ENCODE data around the gene HUS1. TPM values are rescaled to one million over a fixed set of nuclear protein-coding genes. Genes with fewer than 3 reads are reported as not detected.

HUS1 gene
- total and polyA plus RNA-seq, 2 of the 8 experiments (the other 6 are each of a cell fraction or from before 2014, with no cell fraction given) = 15.0 to 33.0 TPM

- no peak overlapping the region for H4K8ac ChIP-seq (ENCODE audit: extremely low read depth, insufficient read depth, low read length)
- H2BK20ac ChIP-seq (ENCODE audit: low read length) = no peak overlapping the region
- no peak overlapping the region for H2BK15ac ChIP-seq (ENCODE audit: low read length)
- peaks cover 0 to 4% (median 1%) of the 10 kb centered on the region in 4 experiments; a peak in 4 of 7 replicates for H3K4me1 ChIP-seq (replicated peaks in 1 of 4; ENCODE audit: control insufficient read depth in 3 of 4, insufficient read depth in 4 of 4, low read length in 3 of 4)
- H4K20me1 ChIP-seq (replicated peaks in 1 of 2; ENCODE audit: control insufficient read depth in 1 of 2, insufficient read depth in 2 of 2, low read length in 2 of 2) = no peaks in the 10 kb centered on the region
- H3K9me3 ChIP-seq (ENCODE audit: insufficient read depth in 2 of 2, low read depth in 1 of 2, low read length in 1 of 2) = no peaks in the 10 kb centered on the region
- H2AFZ ChIP-seq (ENCODE audit: low read length) = no peak overlapping the region
- H3K27ac ChIP-seq (ENCODE audit: low read depth, low read length) = no peak overlapping the region
- H3K14ac ChIP-seq (ENCODE audit: insufficient read length) = no peak overlapping the region
- no peak overlapping the region for H3K9ac ChIP-seq (replicated peaks in 1 of 4; ENCODE audit: extremely low read depth in 1 of 4, low read depth in 3 of 4, low read length in 3 of 4)
- no peaks in the 10 kb centered on the region for H3K79me2 ChIP-seq (ENCODE audit: control insufficient read depth in 1 of 2, insufficient read depth in 2 of 2, low read length in 2 of 2)
- H3K23me2 ChIP-seq (ENCODE audit: low read depth, low read length) = no peaks in the 10 kb centered on the region
- H3K36me3 ChIP-seq (ENCODE audit: control insufficient read depth in 2 of 4, insufficient read depth in 4 of 4, low read length in 3 of 4) = peaks cover 2 to 12% (median 6%) of the 10 kb centered on the region in 4 experiments; a peak in 5 of 8 replicates
- H3K27me3 ChIP-seq (replicated peaks in 1 of 4; ENCODE audit: control insufficient read depth in 3 of 4, extremely low read depth in 1 of 4, insufficient read depth in 3 of 4, low read length in 3 of 4) = no peaks in the 10 kb centered on the region
- H3K23ac ChIP-seq (ENCODE audit: insufficient read length) = no peak overlapping the region
- no peak overlapping the region for H4K91ac ChIP-seq (replicated peaks; ENCODE audit: insufficient read length, low read length)
- CTCF ChIA-PET (ENCODE audit: partially characterized antibody) = interaction anchor here (0.6 to 6.8 kb wide), 5 partner anchors 13 to 686 kb away, joined by 3 to 34 read pairs (median 3); no protein-coding TSS in a partner anchor
- no peak for FAIRE-seq
- no peak overlapping the region for H3K4me2 ChIP-seq (ENCODE audit: insufficient read depth in 1 of 2, low read depth in 2 of 2, low read length in 2 of 2)
- H2BK12ac ChIP-seq (ENCODE audit: low read depth, low read length) = no peak overlapping the region
- H3K4ac ChIP-seq (replicated peaks; ENCODE audit: insufficient read length, low read depth, low read length) = no peak overlapping the region
- no peaks in the 10 kb centered on the region for H3K79me1 ChIP-seq (ENCODE audit: low read depth, low read length)
- DNase-seq (ENCODE audit: low read depth in 1 of 2, low spot score in 2 of 2) = no peak
- H3K18ac ChIP-seq (ENCODE audit: extremely low read depth, low read length) = no peak overlapping the region
- no peak overlapping the region for H2BK120ac ChIP-seq (replicated peaks; ENCODE audit: low read depth, low read length)
- no peak overlapping the region for H4K5ac ChIP-seq (ENCODE audit: insufficient read length, low read depth, low read length)
- POLR2A ChIA-PET (ENCODE audit: partially characterized antibody) = interaction anchor here (0.7 kb wide), 1 partner anchor 25 kb away, joined by 3 read pairs; no protein-coding TSS in a partner anchor
- no peak overlapping the region for H2AK5ac ChIP-seq (ENCODE audit: low read depth, low read length)
- no peak overlapping the region for H3K56ac ChIP-seq (replicated peaks; ENCODE audit: insufficient read length, low read depth, low read length)
- 84% methylated on average over 4 of the region's 4 CpGs; no CpG with 5 or more reads in 1 of the 2 experiments for WGBS, 2 experiments (ENCODE audit: extremely low coverage in 1 of 2, insufficient coverage in 1 of 2, insufficient read length in 1 of 2, insufficient replicate concordance in 2 of 2, low coverage in 1 of 2, low lambda C conversion rate in 2 of 2, missing lambda C conversion rate in 1 of 2)
- no peak overlapping the region for H2BK5ac ChIP-seq (ENCODE audit: low read depth, low read length)
- no peak overlapping the region for H3K4me3 ChIP-seq (ENCODE audit: extremely low read depth in 1 of 4, insufficient read depth in 2 of 4, low read depth in 3 of 4, low read length in 4 of 4)
- no peak for TF ChIP-seq ZNF274 (IDR thresholded peaks at IDR 0.05; ENCODE audit: borderline replicate concordance, extremely low read depth, low read length)
- no peak for TF ChIP-seq SIN3A (conservative IDR thresholded peaks at IDR 0.05 in 1 of 2, IDR thresholded peaks at IDR 0.05 in 1 of 2; ENCODE audit: low read depth in 1 of 2, low read length in 2 of 2)
- no peak for TF ChIP-seq GTF2F1 (IDR thresholded peaks at IDR 0.05; ENCODE audit: borderline replicate concordance, low read depth, low read length)
- no peak for TF ChIP-seq MAFK (IDR thresholded peaks at IDR 0.05; ENCODE audit: low read depth, low read length)
- TF ChIP-seq POLR2AphosphoS5 (IDR thresholded peaks at IDR 0.05; ENCODE audit: low read depth, low read length) = no peak
- no peak for TF ChIP-seq SP1 (IDR thresholded peaks at IDR 0.05; ENCODE audit: low read depth, low read length)
- no peak for TF ChIP-seq SUZ12 (IDR thresholded peaks at IDR 0.05; ENCODE audit: low read length)
- TF ChIP-seq RAD21 (IDR thresholded peaks at IDR 0.05 in 1 of 2, conservative IDR thresholded peaks at IDR 0.05 in 1 of 2; ENCODE audit: low read depth in 2 of 2, low read length in 2 of 2) = no peak
Measured at GRCh38 chr7:47952224-47952623, 27.2 kb downstream of the HUS1 start.
